CD4-positive, alpha-beta memory T cell (primary cell): ENCODE results near the gene EXD3. TPM values are rescaled to one million over a fixed set of nuclear protein-coding genes. Genes with fewer than 3 reads are reported as not detected.
A peak's percentile ranks its signal among the peaks of the same experiment; 100 is the strongest.

ENCODE experiments used
- CTCF ChIA-PET: fragments of 350-600 bp; sonication (Branson Sonifier 250); formaldehyde crosslinking; loops from one replicate; lab custom pipeline; 2021; ENCODE audit warnings: inconsistent platforms; ENCODE audit not compliant: partially characterized antibody; lab: Charles Lee
- POLR2A ChIA-PET: fragments of 350-600 bp; sonication (Branson Sonifier 250); formaldehyde crosslinking; loops from one replicate; lab custom pipeline; 2021; ENCODE audit not compliant: partially characterized antibody; lab: Charles Lee
- DNase-seq, 5 donors: peaks; one replicate each; pipeline versions ENCODE4 v3.0.0 to v3.0.0-alpha.2; 2020 to 2022; ENCODE audit warnings: mixed read lengths in 1 of 5
- H3K27ac ChIP-seq: one replicate; pipeline ENCODE4 v1.7.0; 2013; ENCODE audit warnings: low read depth, low read length
- H3K27me3 ChIP-seq: 2 replicates; pipeline ENCODE4 v1.7.0; 2013; ENCODE audit warnings: mild to moderate bottlenecking, low read length, moderate library complexity; ENCODE audit not compliant: insufficient read depth
- H3K36me3 ChIP-seq: 2 replicates; pipeline ENCODE4 v1.7.0; 2013; ENCODE audit warnings: mild to moderate bottlenecking, low read length, moderate library complexity; ENCODE audit not compliant: insufficient read depth
- H3K4me1 ChIP-seq: 2 replicates; pipeline ENCODE4 v1.7.0; 2013; ENCODE audit warnings: mild to moderate bottlenecking, low read length, moderate library complexity; ENCODE audit not compliant: insufficient read depth
- H3K4me3 ChIP-seq, 2 donors: one replicate each; pipeline ENCODE4 v1.7.0; 2013; ENCODE audit warnings: low read length in 2 of 2, mild to moderate bottlenecking in 1 of 2
- H3K9me3 ChIP-seq, 2 donors: one replicate each; pipeline ENCODE4 v1.7.0; 2013; ENCODE audit warnings: low read length in 2 of 2, control low read depth in 1 of 2; ENCODE audit not compliant: control insufficient read depth in 1 of 2
- H3K27ac Mint-ChIP-seq, 7 donors: one replicate each; pipeline ENCODE4 v1.8.0; 2020 to 2021; ENCODE audit warnings: mixed read lengths in 7 of 7, mild to moderate bottlenecking in 6 of 7, inconsistent platforms in 3 of 7, moderate library complexity in 3 of 7
- H3K27me3 Mint-ChIP-seq, 2 donors: one replicate each; pipeline ENCODE4 v1.8.0; 2020 to 2021; ENCODE audit warnings: mixed read lengths in 2 of 2
- H3K36me3 Mint-ChIP-seq, 2 donors: one replicate each; pipeline ENCODE4 v1.8.0; 2020 to 2021; ENCODE audit warnings: mixed read lengths in 2 of 2, inconsistent platforms in 1 of 2, mild to moderate bottlenecking in 1 of 2
- H3K4me1 Mint-ChIP-seq, 4 donors: one replicate each; pipeline ENCODE4 v1.8.0; 2020 to 2021; ENCODE audit warnings: mixed read lengths in 4 of 4, mild to moderate bottlenecking in 1 of 4
- H3K4me3 Mint-ChIP-seq, 8 donors: one replicate each; pipeline ENCODE4 v1.8.0; 2020 to 2021; ENCODE audit warnings: mixed read lengths in 8 of 8, mild to moderate bottlenecking in 7 of 8, moderate library complexity in 6 of 8, inconsistent platforms in 3 of 8
- H3K9me3 Mint-ChIP-seq, 8 donors: one replicate each; pipeline ENCODE4 v1.8.0; 2020 to 2021; ENCODE audit warnings: mixed read lengths in 8 of 8, mild to moderate bottlenecking in 5 of 8, inconsistent platforms in 3 of 8, moderate library complexity in 1 of 8
- intact Hi-C: fragments of 100-400 bp; cut with micrococcal nuclease; formaldehyde crosslinking; loops from one replicate; pipeline ENCODE4 v1.15.1; 2023
- polyA plus RNA-seq, 2 donors: library from polyadenylated mRNA; unstranded; fragments of 300-500 nt; fragmentation: Illumina TruSeq; gene quantifications; one replicate each; pipeline ENCODE4 v1.2.3, GENCODE V29; 2021
- total RNA-seq, 2 experiments: library from RNA; stranded (reverse); gene quantifications; one replicate each; pipeline ENCODE4 v1.2.3, GENCODE V29; 2021

Gene EXD3
- total and polyA plus RNA-seq, 4 experiments from 2014 or later = 2.5 to 21.9 (median 14.2) TPM

- Histone ChIP-seq H3K9me3 (no peaks in the 10 kb centered on the region), H3K27ac (no peak overlapping the region), H3K4me1 (no peaks in the 10 kb centered on the region), H3K36me3 (no peaks in the 10 kb centered on the region), H3K4me3 (no peak overlapping the region), H3K27me3 (no peaks in the 10 kb centered on the region)
- Mint-ChIP-seq H3K4me3 (no peak overlapping the region), H3K27ac (no peak overlapping the region), H3K4me1 (peaks cover 0 to 13% (median 4%) of the 10 kb centered on the region in 4 donors), H3K9me3 (no peaks in the 10 kb centered on the region), H3K36me3 (peaks cover 3 to 15% of the 10 kb centered on the region in 2 donors), H3K27me3 (no peaks in the 10 kb centered on the region)
- DNase-seq = no peak
- ChIA-PET POLR2A (no interaction called here), CTCF (no interaction called here)
- intact Hi-C loops = no loop called here
Observed at GRCh38 chr9:137398561-137399468, 24.1 kb downstream of the EXD3 start.

- no peaks in the 10 kb centered on the region for H3K27me3 ChIP-seq
- no peak for DNase-seq
- POLR2A ChIA-PET = no interaction called here
- no peaks in the 10 kb centered on the region for H3K27me3 Mint-ChIP-seq
- intact Hi-C loops = no loop called here
- H3K27ac Mint-ChIP-seq = peak overlapping the region in 1 of 7 donors; percentile 50
- H3K9me3 Mint-ChIP-seq = no peaks in the 10 kb centered on the region
- H3K27ac ChIP-seq = no peak overlapping the region
- peaks cover 3 to 15% of the 10 kb centered on the region in 2 donors for H3K36me3 Mint-ChIP-seq
- no peaks in the 10 kb centered on the region for H3K36me3 ChIP-seq
- no peak overlapping the region for H3K4me3 Mint-ChIP-seq
- CTCF ChIA-PET = no interaction called here
- H3K4me1 Mint-ChIP-seq = peaks cover 0 to 13% (median 4%) of the 10 kb centered on the region in 4 donors
- H3K4me1 ChIP-seq = no peaks in the 10 kb centered on the region
- no peak overlapping the region for H3K4me3 ChIP-seq
- H3K9me3 ChIP-seq = no peaks in the 10 kb centered on the region
Observed at GRCh38 chr9:137397675-137398423, 25.1 kb downstream of the EXD3 start.

GRCh38 chr9:137396634-137397367 lies 26.2 kb downstream of the EXD3 start:
- Histone ChIP-seq H3K27me3 (no peaks in the 10 kb centered on the region), H3K4me1 (no peaks in the 10 kb centered on the region), H3K4me3 (no peak overlapping the region), H3K27ac (no peak overlapping the region), H3K36me3 (no peaks in the 10 kb centered on the region), H3K9me3 (no peaks in the 10 kb centered on the region)
- intact Hi-C loops = no loop called here
- H3K36me3 Mint-ChIP-seq = peaks cover 1 to 10% of the 10 kb centered on the region in 2 donors
- H3K4me3 Mint-ChIP-seq = no peak overlapping the region
- POLR2A ChIA-PET = no interaction called here
- peaks cover 0 to 13% (median 4%) of the 10 kb centered on the region in 4 donors for H3K4me1 Mint-ChIP-seq
- CTCF ChIA-PET = no interaction called here
- peak overlapping the region in 1 of 7 donors; percentile 38 for H3K27ac Mint-ChIP-seq
- DNase-seq = no peak
- no peaks in the 10 kb centered on the region for H3K27me3 Mint-ChIP-seq
- no peaks in the 10 kb centered on the region for H3K9me3 Mint-ChIP-seq

- H3K9me3 Mint-ChIP-seq = no peaks in the 10 kb centered on the region
- no peaks in the 10 kb centered on the region for H3K27me3 Mint-ChIP-seq
- intact Hi-C loops = no loop called here
- Histone ChIP-seq H3K27ac (no peak overlapping the region), H3K9me3 (no peaks in the 10 kb centered on the region), H3K4me3 (no peak overlapping the region), H3K4me1 (no peaks in the 10 kb centered on the region), H3K36me3 (no peaks in the 10 kb centered on the region), H3K27me3 (no peaks in the 10 kb centered on the region)
- DNase-seq = no peak
- peaks cover 0 to 13% (median 4%) of the 10 kb centered on the region in 4 donors for H3K4me1 Mint-ChIP-seq
- peaks cover 1 to 10% of the 10 kb centered on the region in 2 donors for H3K36me3 Mint-ChIP-seq
- POLR2A ChIA-PET = no interaction called here
- H3K27ac Mint-ChIP-seq = no peak overlapping the region
- CTCF ChIA-PET = no interaction called here
- no peak overlapping the region for H3K4me3 Mint-ChIP-seq
Observed at GRCh38 chr9:137396227-137396626, 26.7 kb downstream of the EXD3 start.

GRCh38 chr9:137395666-137396010 lies 27.3 kb downstream of the EXD3 start:
- no peaks in the 10 kb centered on the region for H3K9me3 ChIP-seq
- no peak overlapping the region for H3K4me3 ChIP-seq
- POLR2A ChIA-PET = no interaction called here
- no peak for DNase-seq
- Mint-ChIP-seq H3K4me1 (peaks cover 0 to 13% (median 4%) of the 10 kb centered on the region in 4 donors), H3K27ac (no peak overlapping the region), H3K36me3 (peaks cover 1 to 10% of the 10 kb centered on the region in 2 donors), H3K4me3 (no peak overlapping the region), H3K9me3 (no peaks in the 10 kb centered on the region), H3K27me3 (no peaks in the 10 kb centered on the region)
- intact Hi-C loops = no loop called here
- no peak overlapping the region for H3K27ac ChIP-seq
- no peaks in the 10 kb centered on the region for H3K27me3 ChIP-seq
- no peaks in the 10 kb centered on the region for H3K36me3 ChIP-seq
- CTCF ChIA-PET = no interaction called here
- no peaks in the 10 kb centered on the region for H3K4me1 ChIP-seq

- ChIA-PET CTCF (no interaction called here), POLR2A (no interaction called here)
- Histone ChIP-seq H3K4me3 (no peak overlapping the region), H3K27ac (no peak overlapping the region), H3K4me1 (no peaks in the 10 kb centered on the region), H3K36me3 (no peaks in the 10 kb centered on the region), H3K9me3 (no peaks in the 10 kb centered on the region), H3K27me3 (no peaks in the 10 kb centered on the region)
- Mint-ChIP-seq H3K4me1 (peaks cover 0 to 13% (median 4%) of the 10 kb centered on the region in 4 donors), H3K27me3 (no peaks in the 10 kb centered on the region), H3K9me3 (no peaks in the 10 kb centered on the region), H3K36me3 (peaks cover 4 to 9% of the 10 kb centered on the region in 2 donors), H3K27ac (no peak overlapping the region), H3K4me3 (no peak overlapping the region)
- intact Hi-C loops = no loop called here
- DNase-seq = no peak
Observed at GRCh38 chr9:137394866-137395665, 27.9 kb downstream of the EXD3 start.
